Aorta (tissue), 5 donors: Measurements from ENCODE around the gene CD37. TPM values are rescaled to one million over a fixed set of nuclear protein-coding genes. Genes with fewer than 3 reads are reported as not detected.
A peak's percentile ranks its signal among the peaks of the same experiment; 100 is the strongest.
"Not testable (repeated sequence)": the region's sequence is repeated elsewhere in the genome, so short reads cannot be mapped to it uniquely, and the experiment has no call there.

ENCODE experiments used
- ATAC-seq: fragments of 200-7000 bp; cut with Tn5 transposase; one replicate; pipeline ENCODE4 v1.9.1; 2022; ENCODE audit warnings: moderate library complexity; ENCODE audit not compliant: low FRiP score
- DNase-seq, 2 donors: peaks; one replicate each; pipeline ENCODE4 v3.0.0-alpha.2; 2020
- H3K27ac ChIP-seq, 2 donors: one replicate each; pipeline ENCODE4 v1.5.1; 2013; ENCODE audit warnings: low read length in 2 of 2, mild to moderate bottlenecking in 2 of 2, moderate library complexity in 2 of 2, control low read depth in 1 of 2, inconsistent platforms in 1 of 2, low read depth in 1 of 2
- H3K27me3 ChIP-seq, 2 donors: one replicate each; pipeline ENCODE4 v1.6.1; 2013; ENCODE audit warnings: control low read depth in 1 of 2, low read length in 1 of 2, mild to moderate bottlenecking in 1 of 2, moderate library complexity in 1 of 2; ENCODE audit not compliant: insufficient read depth in 2 of 2, control insufficient read depth in 1 of 2
- H3K36me3 ChIP-seq, 2 donors: one replicate each; pipeline ENCODE4 v1.6.1; 2013; ENCODE audit warnings: control low read depth in 1 of 2, low read length in 1 of 2, mild to moderate bottlenecking in 1 of 2; ENCODE audit not compliant: insufficient read depth in 2 of 2, control insufficient read depth in 1 of 2
- H3K4me1 ChIP-seq, 2 donors: one replicate each; pipeline ENCODE4 v1.6.1; 2013; ENCODE audit warnings: low read length in 2 of 2, control low read depth in 1 of 2, mild to moderate bottlenecking in 1 of 2, moderate library complexity in 1 of 2; ENCODE audit not compliant: insufficient read depth in 2 of 2, control insufficient read depth in 1 of 2
- H3K4me3 ChIP-seq, 2 donors: one replicate each; pipeline ENCODE4 v1.5.1; 2013; ENCODE audit warnings: low read length in 2 of 2, control low read depth in 1 of 2, mild to moderate bottlenecking in 1 of 2
- H3K9me3 ChIP-seq: one replicate; pipeline ENCODE4 v1.6.1; 2013; ENCODE audit warnings: mild to moderate bottlenecking, low read length; ENCODE audit not compliant: control insufficient read depth
- WGBS, 2 donors: extraction: QIAGEN DNeasy Blood & Tissue Kit; methylation state at CpG; one replicate each; pipeline ENCODE4 v1.1.7; 2013; 5-methylcytosine and 5-hydroxymethylcytosine counted together
- intact Hi-C, 2 donors: fragments of 100-400 bp; cut with DNase I; formaldehyde crosslinking; loops; one replicate each; pipeline versions ENCODE4 v1.14.2 to v1.15.0; 2022
- long read RNA-seq, 2 donors: library from polyadenylated mRNA; unstranded; transcript quantifications; one replicate each; pipeline ENCODE4 v2.0.0, GENCODE V29; 2020 to 2021
- polyA plus RNA-seq, 2 donors: library from polyadenylated mRNA; stranded (reverse); fragments of 200-250 nt; gene quantifications; one replicate each; pipeline ENCODE4 v1.2.3, GENCODE V29; 2013
- total RNA-seq, 2 donors: library from RNA; stranded (reverse); fragmentation: NEBNext Ultra II Directional; extraction: Animal tissue kit (Norgen Biotek cat#: 25700); gene quantifications; one replicate each; pipeline ENCODE4 v1.2.1, GENCODE V29; 2021
- donor health status: healthy with polysubstance abuse.
- donor health status: Bipolar disorder and iron deficiency.
- donor health status: DM: no; HTN: no; CAD: no.
- donor health status: DM: no; HTN: no; CAD: no.
- donor health status: DM: yes; HTN: yes; CAD: no.

CD37 gene, protein sequence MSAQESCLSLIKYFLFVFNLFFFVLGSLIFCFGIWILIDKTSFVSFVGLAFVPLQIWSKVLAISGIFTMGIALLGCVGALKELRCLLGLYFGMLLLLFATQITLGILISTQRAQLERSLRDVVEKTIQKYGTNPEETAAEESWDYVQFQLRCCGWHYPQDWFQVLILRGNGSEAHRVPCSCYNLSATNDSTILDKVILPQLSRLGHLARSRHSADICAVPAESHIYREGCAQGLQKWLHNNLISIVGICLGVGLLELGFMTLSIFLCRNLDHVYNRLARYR
- total RNA-seq (10 to 100 TPM; 18.3 to 40.1 TPM), polyA plus RNA-seq (10 to 100 TPM in 1 of 2 donors, 1 to 10 TPM in 1; 5.2 to 10.8 TPM)
- long read RNA-seq, donor 1, transcript CD37-201 (8 exons, 1,265 nt) = major isoform, 11 of 12 reads
- long read RNA-seq, donor 1, partial matches to known transcripts = 0 of 12 reads
- long read RNA-seq, donor 1, other reads (novel, unspliced or antisense) = 1 of 12 reads
- long read RNA-seq, donor 2, transcript CD37-201 (8 exons, 1,265 nt) = major isoform, 6 of 11 reads
- long read RNA-seq, donor 2, partial matches to known transcripts = 0 of 11 reads
- long read RNA-seq, donor 2, other reads (novel, unspliced or antisense) = 4 of 11 reads

DNA sequence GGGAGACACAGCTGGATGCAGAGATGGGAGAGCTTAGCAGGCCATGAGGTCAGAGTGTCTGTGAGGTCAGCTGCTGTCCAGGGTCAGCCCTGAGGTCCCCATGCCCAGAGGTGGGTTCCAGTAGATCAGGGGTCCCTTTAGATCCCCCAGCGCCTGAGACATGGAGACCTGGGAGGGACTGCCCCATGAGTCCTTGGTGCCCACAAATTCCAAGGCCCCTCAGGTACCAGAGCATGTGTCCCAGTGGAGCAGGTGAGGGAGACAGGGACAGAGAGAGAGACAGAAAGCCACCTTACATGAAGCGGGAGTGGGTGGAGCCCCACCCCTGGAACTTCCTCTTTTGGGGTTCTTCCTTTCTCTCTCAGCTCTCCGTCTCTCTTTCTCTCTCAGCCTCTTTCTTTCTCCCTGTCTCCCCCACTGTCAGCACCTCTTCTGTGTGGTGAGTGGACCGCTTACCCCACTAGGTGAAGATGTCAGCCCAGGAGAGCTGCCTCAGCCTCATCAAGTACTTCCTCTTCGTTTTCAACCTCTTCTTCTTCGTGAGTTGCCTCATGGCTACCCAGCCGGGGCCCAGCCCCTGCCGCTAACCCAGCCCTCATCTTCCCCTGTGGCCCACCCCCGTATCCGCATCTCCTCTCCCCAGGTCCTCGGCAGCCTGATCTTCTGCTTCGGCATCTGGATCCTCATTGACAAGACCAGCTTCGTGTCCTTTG lies at the start of gene CD37:
Gene CD37, plus strand, starts transcription at position 336 of the 713 bp plus-strand sequence. Its CDS starts 135 bp downstream, at position 471.
- DNase-seq (peak; percentile 58 to 71), ATAC-seq (no peak)
- H3K4me3 ChIP-seq = no peak within 1 kb of the TSS
- WGBS, 2 donors = 80 to 81% methylated on average over 13 of the region's 13 CpGs
- H3K27ac ChIP-seq = no peak within 1 kb of the TSS
- no peaks in the 10 kb centered on the region for H3K27me3 ChIP-seq
- H3K4me1 ChIP-seq = no peaks in the 10 kb centered on the region
- no peaks in the 10 kb centered on the region for H3K9me3 ChIP-seq
- intact Hi-C loops = no loop called here
- no peaks in the 10 kb centered on the region for H3K36me3 ChIP-seq

DNA sequence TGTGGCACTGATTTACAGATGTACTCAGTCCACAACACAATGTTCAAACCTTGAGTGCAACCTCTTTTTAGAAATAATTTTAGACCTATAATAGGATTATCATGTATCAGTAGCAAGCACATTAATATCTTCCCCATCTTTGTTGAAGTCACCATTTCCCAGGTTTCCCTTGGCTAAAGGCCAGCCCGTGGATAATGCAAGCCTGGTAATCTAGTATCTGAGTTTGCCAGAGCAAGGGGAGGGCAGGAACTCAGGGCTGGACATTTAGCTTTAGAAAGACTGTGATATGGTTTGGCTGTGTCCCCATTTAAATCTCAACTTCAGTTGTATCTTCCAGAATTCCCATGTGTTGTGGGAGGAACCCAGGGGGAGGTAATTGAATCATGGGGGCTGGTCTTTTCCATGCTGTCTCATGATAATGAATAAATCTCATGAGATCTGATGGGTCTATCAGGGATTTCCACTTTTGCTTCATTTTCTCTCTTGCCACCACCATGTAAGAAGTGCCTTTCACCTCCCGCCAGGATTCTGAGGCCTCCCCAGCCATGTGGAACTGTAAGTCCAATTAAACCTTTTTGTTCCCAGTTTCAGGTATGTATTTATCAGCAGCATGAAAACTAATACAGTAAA lies 48.0 kb upstream of the CD37 start:
- DNase-seq = no peak
- Histone ChIP-seq H3K4me1 (no peaks in the 10 kb centered on the region), H3K27ac (no peak overlapping the region), H3K27me3 (no peaks in the 10 kb centered on the region), H3K36me3 (no peaks in the 10 kb centered on the region), H3K9me3 (no peaks in the 10 kb centered on the region), H3K4me3 (no peak overlapping the region)
- no peak for ATAC-seq
- intact Hi-C loops = no loop called here
- 45 to 68% methylated on average over 2 of the region's 2 CpGs for WGBS, 2 donors

DNA sequence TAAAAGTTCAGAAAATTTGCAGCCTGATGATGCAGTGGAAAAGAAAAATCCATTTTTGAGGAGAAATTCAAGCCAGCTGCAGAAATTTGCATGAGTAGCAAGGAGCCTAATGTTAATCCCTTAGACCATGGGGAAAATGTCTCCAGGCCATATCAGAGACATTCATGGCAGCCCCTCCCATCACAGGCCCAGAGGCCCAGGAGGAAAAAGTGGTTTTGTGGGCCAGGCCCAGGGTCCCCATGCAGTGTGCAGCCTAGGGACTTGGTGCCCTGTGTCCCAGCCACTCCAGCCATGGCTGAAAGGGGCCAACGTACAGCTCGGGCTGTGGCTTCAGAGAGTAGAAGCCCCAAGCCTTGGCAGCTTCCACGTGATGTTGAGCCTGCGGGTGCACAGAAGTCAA lies 47.0 kb upstream of the CD37 start:
- ATAC-seq, intact Hi-C loops, H3K27ac ChIP-seq, DNase-seq, H3K36me3 ChIP-seq, H3K4me3 ChIP-seq, H3K4me1 ChIP-seq, H3K9me3 ChIP-seq, H3K27me3 ChIP-seq: not testable (repeated sequence)
- 93 to 96% methylated on average over 4 of the region's 4 CpGs for WGBS, 2 donors

DNA sequence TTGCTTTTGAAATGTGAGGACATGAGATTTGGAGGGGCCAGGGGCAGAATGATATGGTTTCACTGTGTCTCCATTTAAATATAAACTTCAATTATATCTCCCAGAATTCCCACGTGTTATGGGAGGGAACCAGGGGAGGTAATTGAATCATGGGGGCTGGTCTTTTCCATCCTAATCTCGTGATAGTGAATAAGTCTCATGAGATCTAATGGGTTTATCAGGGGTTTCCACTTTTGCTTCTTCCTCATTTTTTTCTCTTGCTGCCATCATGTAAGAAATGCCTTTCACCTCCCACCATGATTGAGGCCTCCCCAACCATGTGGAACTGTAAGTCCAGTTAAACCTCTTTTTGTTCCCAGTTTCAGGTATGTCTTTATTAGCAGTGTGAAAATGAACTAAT lies 45.9 kb upstream of the CD37 start:
- DNase-seq, H3K4me1 ChIP-seq, H3K9me3 ChIP-seq, H3K27me3 ChIP-seq, H3K4me3 ChIP-seq, H3K36me3 ChIP-seq, ATAC-seq, intact Hi-C loops, H3K27ac ChIP-seq: not testable (repeated sequence)
- WGBS, 2 donors = 50 to 60% methylated on average over 2 of the region's 2 CpGs

DNA sequence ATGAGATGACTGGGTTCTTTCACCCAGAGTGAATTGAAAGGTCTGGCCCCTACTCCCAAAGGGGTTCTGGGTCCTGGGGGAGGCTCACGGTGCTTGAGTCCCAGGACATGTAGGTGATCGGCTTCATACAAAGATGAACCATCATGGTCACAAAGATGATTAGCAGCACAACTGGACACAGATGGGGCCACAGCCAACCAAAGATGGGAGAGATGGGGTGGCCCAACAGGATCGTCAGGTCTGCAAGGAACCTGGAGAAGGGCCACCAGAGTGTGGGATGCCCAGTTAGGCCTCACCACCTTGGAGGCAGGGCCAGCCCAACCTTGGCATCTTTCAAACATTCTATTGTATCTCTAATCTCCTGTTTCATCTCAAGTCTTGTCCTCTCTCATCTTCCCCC lies 44.7 kb upstream of the CD37 start:
- intact Hi-C loops = no loop called here
- Histone ChIP-seq H3K4me3 (no peak overlapping the region), H3K27ac (no peak overlapping the region), H3K4me1 (no peaks in the 10 kb centered on the region), H3K9me3 (no peaks in the 10 kb centered on the region), H3K36me3 (no peaks in the 10 kb centered on the region), H3K27me3 (no peaks in the 10 kb centered on the region)
- DNase-seq (no peak), ATAC-seq (no peak)
- 90 to 95% methylated on average over 3 of the region's 3 CpGs for WGBS, 2 donors

DNA sequence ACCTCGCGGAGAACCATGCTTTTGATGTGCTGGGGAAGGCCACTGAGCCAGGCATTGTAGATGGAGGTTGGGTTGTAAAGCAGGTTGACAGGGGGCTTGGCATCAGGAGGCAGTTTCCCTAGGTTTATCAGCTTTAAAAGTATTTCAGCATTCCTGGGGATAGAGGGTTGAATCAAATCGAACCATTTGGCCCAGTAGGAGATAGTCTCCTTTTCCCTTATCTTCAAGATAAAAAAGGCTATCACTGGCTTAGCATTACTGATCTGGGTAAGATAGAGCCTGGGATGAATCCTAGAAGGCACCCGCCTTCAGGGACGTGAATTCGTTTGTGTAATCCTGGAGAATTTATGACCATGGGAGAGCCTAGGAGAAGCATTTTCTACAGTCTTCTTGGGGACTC lies 40.8 kb upstream of the CD37 start:
- H3K4me1 ChIP-seq = no peaks in the 10 kb centered on the region
- H3K9me3 ChIP-seq = no peaks in the 10 kb centered on the region
- H3K27ac ChIP-seq = no peak overlapping the region
- intact Hi-C loops = no loop called here
- WGBS, 2 donors = 83 to 87% methylated on average over 6 of the region's 6 CpGs
- H3K4me3 ChIP-seq = no peak overlapping the region
- no peaks in the 10 kb centered on the region for H3K36me3 ChIP-seq
- no peaks in the 10 kb centered on the region for H3K27me3 ChIP-seq
- no peak for DNase-seq
- ATAC-seq = no peak

DNA sequence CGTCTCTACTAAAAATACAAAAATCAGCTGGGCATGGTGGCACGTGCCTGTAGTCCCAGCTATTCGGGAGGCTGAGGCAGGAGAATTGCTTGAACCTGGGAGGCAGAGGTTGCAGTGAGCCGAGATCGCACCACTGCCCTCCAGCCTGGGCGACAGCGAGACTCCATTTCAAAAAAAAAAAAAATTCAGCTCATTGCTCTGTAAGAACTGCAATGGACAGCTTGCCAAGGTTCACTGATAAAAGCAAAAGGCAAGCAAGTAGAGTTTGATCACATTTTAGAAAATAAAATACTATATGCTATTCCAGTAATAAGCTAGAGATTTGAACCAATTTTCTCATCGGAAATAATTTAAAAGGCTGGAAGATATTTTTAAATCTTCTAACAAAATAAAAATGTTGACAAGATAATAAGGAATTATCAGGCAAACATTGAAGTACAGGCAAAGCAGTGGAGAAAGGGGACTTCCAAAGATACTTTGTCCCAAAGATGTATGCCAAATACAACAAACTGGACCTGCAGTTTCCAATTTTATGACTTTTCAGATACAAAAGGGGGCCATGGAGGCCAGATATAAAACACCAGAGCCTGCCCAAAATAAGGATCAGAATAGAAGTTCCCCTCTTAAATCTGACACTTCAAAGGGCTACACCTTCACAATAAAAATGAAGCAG lies 39.9 kb upstream of the CD37 start:
- no peak for ATAC-seq
- DNase-seq = no peak
- no peaks in the 10 kb centered on the region for H3K4me1 ChIP-seq
- intact Hi-C loops = no loop called here
- H3K36me3 ChIP-seq = no peaks in the 10 kb centered on the region
- H3K9me3 ChIP-seq = no peaks in the 10 kb centered on the region
- 63 to 71% methylated on average over 8 of the region's 8 CpGs for WGBS, 2 donors
- H3K4me3 ChIP-seq = no peak overlapping the region
- no peak overlapping the region for H3K27ac ChIP-seq
- no peaks in the 10 kb centered on the region for H3K27me3 ChIP-seq

DNA sequence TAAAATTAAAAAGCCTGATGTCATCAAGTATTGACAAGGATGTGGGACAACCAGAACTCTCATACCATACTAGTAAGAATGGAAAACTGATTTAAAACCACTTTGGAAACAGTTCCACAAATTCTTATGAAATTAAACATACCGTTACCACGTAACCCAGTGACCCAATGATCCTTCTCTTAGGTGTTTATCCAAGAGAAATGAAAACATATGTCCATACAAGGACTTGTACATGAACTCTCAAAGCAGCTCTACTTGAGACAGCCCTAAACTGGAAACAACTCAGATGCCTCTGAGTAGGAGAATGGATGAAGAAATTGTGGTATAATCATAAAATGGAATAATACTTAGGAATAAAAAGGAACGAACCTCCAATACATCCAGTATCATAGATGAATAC lies 37.8 kb upstream of the CD37 start:
- 54 to 56% methylated on average over 3 of the region's 3 CpGs for WGBS, 2 donors
- ATAC-seq (no peak), DNase-seq (no peak)
- Histone ChIP-seq H3K4me3 (no peak overlapping the region), H3K27ac (no peak overlapping the region), H3K27me3 (no peaks in the 10 kb centered on the region), H3K36me3 (no peaks in the 10 kb centered on the region), H3K4me1 (no peaks in the 10 kb centered on the region), H3K9me3 (no peaks in the 10 kb centered on the region)
- intact Hi-C loops = no loop called here
